ENCODE results near the gene FAM124B.

The FAM124B gene

GRCh38 chr2:224444021-224444420 is 42.1 kb upstream of the FAM124B start:
- H4K8ac ChIP-seq (ENCODE audit: low read depth, low read length) = no peak overlapping the region
- no peaks in the 10 kb centered on the region for H3K27me3 ChIP-seq (ENCODE audit: insufficient read depth, low read length)
- no peak overlapping the region for H3K9ac ChIP-seq (ENCODE audit: low read length)
- no peak overlapping the region for H3K4me3 ChIP-seq (ENCODE audit: low read depth, low read length)
- H3K18ac ChIP-seq (ENCODE audit: low read length) = no peak overlapping the region
- H2BK120ac ChIP-seq (ENCODE audit: insufficient read depth, low read length, poor library complexity) = no peak overlapping the region
- DNase-seq = no peak
- H3K9me3 ChIP-seq (ENCODE audit: insufficient read depth, low read depth, low read length) = no peaks in the 10 kb centered on the region
- H3K27ac ChIP-seq (ENCODE audit: low read depth, low read length) = no peak overlapping the region
- H4K12ac ChIP-seq (ENCODE audit: low read depth, low read length) = no peak overlapping the region
- no peak overlapping the region for H3K14ac ChIP-seq (ENCODE audit: low read length)
- H2BK12ac ChIP-seq (ENCODE audit: low read length) = no peak overlapping the region
- H3K4ac ChIP-seq (ENCODE audit: low read depth, low read length) = no peak overlapping the region
- no peak overlapping the region for H3K4me2 ChIP-seq (ENCODE audit: low read length)
- no peak overlapping the region for H2AFZ ChIP-seq (ENCODE audit: insufficient read depth, low read length, poor library complexity)
- no CpG with 5 or more reads among the region's 5 CpGs for WGBS (ENCODE audit: extremely low coverage, insufficient coverage, insufficient read length)
- no peaks in the 10 kb centered on the region for H3K36me3 ChIP-seq (ENCODE audit: control insufficient read depth in 1 of 2, insufficient read depth in 2 of 2, low read length in 2 of 2)
- H2BK5ac ChIP-seq (ENCODE audit: low read depth, low read length, poor library complexity) = no peak overlapping the region
- no peak overlapping the region for H2AK5ac ChIP-seq (ENCODE audit: low read length)
- no peaks in the 10 kb centered on the region for H3K79me2 ChIP-seq (ENCODE audit: control insufficient read depth, insufficient read depth, low read length, poor library complexity)
- H3K79me1 ChIP-seq (ENCODE audit: low read length) = no peaks in the 10 kb centered on the region
- H3K23ac ChIP-seq (ENCODE audit: low read length) = no peak overlapping the region
- peaks cover 0 to under 1% of the 10 kb centered on the region in 2 experiments for H3K4me1 ChIP-seq (ENCODE audit: control insufficient read depth in 1 of 2, insufficient read depth in 2 of 2, low read length in 2 of 2)
- no peak overlapping the region for H4K91ac ChIP-seq (ENCODE audit: low read depth, low read length)

DNA sequence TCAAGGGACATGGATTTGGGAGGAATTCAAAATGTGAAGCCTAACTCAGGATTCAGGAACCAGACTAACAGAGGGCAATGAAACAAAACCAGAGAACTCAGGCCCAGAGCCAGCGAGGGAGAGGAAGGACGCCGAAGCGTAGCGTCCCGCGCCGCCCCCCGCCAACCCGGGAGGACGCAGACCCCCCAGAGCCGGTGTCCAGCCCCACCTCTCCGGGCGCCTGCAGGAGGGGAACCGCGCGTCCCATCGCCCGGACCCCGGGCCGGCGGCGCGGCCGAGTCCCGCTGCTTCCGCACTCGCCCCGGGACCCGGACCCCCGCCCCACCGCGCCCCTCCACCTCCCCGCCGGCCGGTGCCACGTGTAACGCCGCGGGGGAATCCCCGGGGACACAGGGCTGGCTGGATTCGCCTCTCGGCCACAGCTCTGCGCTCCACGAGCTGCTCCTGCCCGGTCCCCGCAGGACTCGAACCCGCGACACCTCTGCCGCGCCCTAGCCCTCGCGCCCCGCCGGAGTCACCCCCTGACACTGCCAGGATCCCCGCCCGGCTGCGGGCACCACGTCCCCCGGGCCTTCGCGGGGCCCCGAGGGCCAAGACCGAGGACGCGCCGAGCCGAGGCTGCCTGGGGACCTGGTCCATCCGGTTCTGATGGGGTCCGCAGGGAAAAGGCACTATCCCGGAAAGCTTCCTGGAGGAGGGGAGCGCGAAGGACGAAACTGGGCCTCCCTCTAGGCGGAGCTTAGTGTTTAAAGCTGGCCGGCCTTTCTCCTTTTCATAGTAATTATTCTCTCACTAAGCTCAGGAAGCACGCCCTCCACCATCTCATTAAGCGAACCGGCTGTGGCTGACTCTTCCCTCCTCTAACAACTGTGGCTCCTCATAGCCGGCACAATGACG is 40.4 kb upstream of the FAM124B start:
- no peaks in the 10 kb centered on the region for H3K79me2 ChIP-seq (ENCODE audit: control insufficient read depth, insufficient read depth, low read length, poor library complexity)
- no peak overlapping the region for H2AK5ac ChIP-seq (ENCODE audit: low read length)
- H3K36me3 ChIP-seq (ENCODE audit: control insufficient read depth in 1 of 2, insufficient read depth in 2 of 2, low read length in 2 of 2) = no peaks in the 10 kb centered on the region
- DNase-seq = peak; percentile 65 to 85
- H2AFZ ChIP-seq (ENCODE audit: insufficient read depth, low read length, poor library complexity) = no peak overlapping the region
- H3K27me3 ChIP-seq (ENCODE audit: insufficient read depth, low read length) = no peaks in the 10 kb centered on the region
- no peak overlapping the region for H3K18ac ChIP-seq (ENCODE audit: low read length)
- no peak overlapping the region for H2BK12ac ChIP-seq (ENCODE audit: low read length)
- H3K4me2 ChIP-seq (ENCODE audit: low read length) = no peak overlapping the region
- H3K4me3 ChIP-seq (ENCODE audit: low read depth, low read length) = no peak overlapping the region
- no peak overlapping the region for H2BK120ac ChIP-seq (ENCODE audit: insufficient read depth, low read length, poor library complexity)
- no peaks in the 10 kb centered on the region for H3K79me1 ChIP-seq (ENCODE audit: low read length)
- no peak overlapping the region for H4K12ac ChIP-seq (ENCODE audit: low read depth, low read length)
- no CpG with 5 or more reads among the region's 82 CpGs for WGBS (ENCODE audit: extremely low coverage, insufficient coverage, insufficient read length)
- H3K14ac ChIP-seq (ENCODE audit: low read length) = no peak overlapping the region
- peaks cover 0 to 4% of the 10 kb centered on the region in 2 experiments for H3K4me1 ChIP-seq (ENCODE audit: control insufficient read depth in 1 of 2, insufficient read depth in 2 of 2, low read length in 2 of 2)
- no peak overlapping the region for H2BK5ac ChIP-seq (ENCODE audit: low read depth, low read length, poor library complexity)
- H3K9ac ChIP-seq (ENCODE audit: low read length) = no peak overlapping the region
- no peaks in the 10 kb centered on the region for H3K9me3 ChIP-seq (ENCODE audit: insufficient read depth, low read depth, low read length)
- H3K23ac ChIP-seq (ENCODE audit: low read length) = no peak overlapping the region
- H4K8ac ChIP-seq (ENCODE audit: low read depth, low read length) = no peak overlapping the region
- no peak overlapping the region for H4K91ac ChIP-seq (ENCODE audit: low read depth, low read length)
- H3K4ac ChIP-seq (ENCODE audit: low read depth, low read length) = no peak overlapping the region
- H3K27ac ChIP-seq (ENCODE audit: low read depth, low read length) = no peak overlapping the region

GRCh38 chr2:224440988-224441387 is 39.1 kb upstream of the FAM124B start:
- WGBS (ENCODE audit: extremely low coverage, insufficient coverage, insufficient read length) = no CpG with 5 or more reads among the region's 5 CpGs
- Histone ChIP-seq H3K79me2 (ENCODE audit: control insufficient read depth, insufficient read depth, low read length, poor library complexity) (no peaks in the 10 kb centered on the region), H3K27ac (ENCODE audit: low read depth, low read length) (no peak overlapping the region), H3K4me1 (ENCODE audit: control insufficient read depth in 1 of 2, insufficient read depth in 2 of 2, low read length in 2 of 2) (peaks cover 0 to 4% of the 10 kb centered on the region in 2 experiments), H3K18ac (ENCODE audit: low read length) (no peak overlapping the region), H3K36me3 (ENCODE audit: control insufficient read depth in 1 of 2, insufficient read depth in 2 of 2, low read length in 2 of 2) (no peaks in the 10 kb centered on the region), H4K91ac (ENCODE audit: low read depth, low read length) (no peak overlapping the region), H4K8ac (ENCODE audit: low read depth, low read length) (no peak overlapping the region), H3K9me3 (ENCODE audit: insufficient read depth, low read depth, low read length) (no peaks in the 10 kb centered on the region), H3K14ac (ENCODE audit: low read length) (no peak overlapping the region), H2BK12ac (ENCODE audit: low read length) (no peak overlapping the region), H3K27me3 (ENCODE audit: insufficient read depth, low read length) (no peaks in the 10 kb centered on the region), H4K12ac (ENCODE audit: low read depth, low read length) (no peak overlapping the region), H3K79me1 (ENCODE audit: low read length) (no peaks in the 10 kb centered on the region), H2BK5ac (ENCODE audit: low read depth, low read length, poor library complexity) (no peak overlapping the region), H3K4me2 (ENCODE audit: low read length) (no peak overlapping the region), H2AFZ (ENCODE audit: insufficient read depth, low read length, poor library complexity) (no peak overlapping the region), H3K23ac (ENCODE audit: low read length) (no peak overlapping the region), H3K4ac (ENCODE audit: low read depth, low read length) (no peak overlapping the region), H3K9ac (ENCODE audit: low read length) (no peak overlapping the region), H2AK5ac (ENCODE audit: low read length) (no peak overlapping the region), H2BK120ac (ENCODE audit: insufficient read depth, low read length, poor library complexity) (no peak overlapping the region), H3K4me3 (ENCODE audit: low read depth, low read length) (no peak overlapping the region)
- DNase-seq = peak; percentile 11 to 70

GRCh38 chr2:224438726-224439125 is 36.8 kb upstream of the FAM124B start:
- H4K12ac ChIP-seq (ENCODE audit: low read depth, low read length) = no peak overlapping the region
- H4K91ac ChIP-seq (ENCODE audit: low read depth, low read length) = no peak overlapping the region
- H3K79me2 ChIP-seq (ENCODE audit: control insufficient read depth, insufficient read depth, low read length, poor library complexity) = no peaks in the 10 kb centered on the region
- peak; percentile 92 to 98 for DNase-seq
- H3K36me3 ChIP-seq (ENCODE audit: control insufficient read depth in 1 of 2, insufficient read depth in 2 of 2, low read length in 2 of 2) = no peaks in the 10 kb centered on the region
- no peak overlapping the region for H2AK5ac ChIP-seq (ENCODE audit: low read length)
- no peak overlapping the region for H3K4me2 ChIP-seq (ENCODE audit: low read length)
- no peak overlapping the region for H3K14ac ChIP-seq (ENCODE audit: low read length)
- H2BK5ac ChIP-seq (ENCODE audit: low read depth, low read length, poor library complexity) = no peak overlapping the region
- H3K9ac ChIP-seq (ENCODE audit: low read length) = no peak overlapping the region
- H3K27me3 ChIP-seq (ENCODE audit: insufficient read depth, low read length) = no peaks in the 10 kb centered on the region
- no peak overlapping the region for H3K4me3 ChIP-seq (ENCODE audit: low read depth, low read length)
- H3K27ac ChIP-seq (ENCODE audit: low read depth, low read length) = no peak overlapping the region
- no peak overlapping the region for H3K23ac ChIP-seq (ENCODE audit: low read length)
- no peak overlapping the region for H2BK12ac ChIP-seq (ENCODE audit: low read length)
- no peak overlapping the region for H3K18ac ChIP-seq (ENCODE audit: low read length)
- no peak overlapping the region for H2BK120ac ChIP-seq (ENCODE audit: insufficient read depth, low read length, poor library complexity)
- H3K4me1 ChIP-seq (ENCODE audit: control insufficient read depth in 1 of 2, insufficient read depth in 2 of 2, low read length in 2 of 2) = peaks cover 0 to 4% of the 10 kb centered on the region in 2 experiments
- H3K9me3 ChIP-seq (ENCODE audit: insufficient read depth, low read depth, low read length) = no peaks in the 10 kb centered on the region
- H3K4ac ChIP-seq (ENCODE audit: low read depth, low read length) = no peak overlapping the region
- H4K8ac ChIP-seq (ENCODE audit: low read depth, low read length) = no peak overlapping the region
- H2AFZ ChIP-seq (ENCODE audit: insufficient read depth, low read length, poor library complexity) = no peak overlapping the region
- H3K79me1 ChIP-seq (ENCODE audit: low read length) = no peaks in the 10 kb centered on the region

Data from trophoblast cell (in vitro differentiated cells and primary cell).